HepG2 (cell line): ENCODE measurements around the gene ZNF79. TPM values are rescaled to one million over a fixed set of nuclear protein-coding genes. Genes with fewer than 3 reads are reported as not detected.

ENCODE experiments used
- ARID5B ChIP-seq: IDR thresholded peaks from 2 replicates; pipeline ENCODE4 v1.4.0; 2020; ENCODE audit warnings: mild to moderate bottlenecking, missing genetic modification reagents
- CREB1 ChIP-seq, 2 experiments: fragments of 450-650 bp in 1 of 2; IDR thresholded peaks; 2 replicates each; pipeline ENCODE4 v1.6.1; 2016 to 2017; ENCODE audit warnings: control low read depth in 1 of 2, mild to moderate bottlenecking in 1 of 2, missing compliant biosample characterization in 1 of 2, missing genetic modification characterization in 1 of 2
- JUN ChIP-seq: sonication (generic); formaldehyde crosslinking; IDR thresholded peaks from 2 replicates; pipeline ENCODE4 v1.4.0; 2020; ENCODE audit warnings: mild to moderate bottlenecking, missing genetic modification reagents
- JUNB ChIP-seq: sonication (generic); formaldehyde crosslinking; IDR thresholded peaks from 2 replicates; pipeline ENCODE4 v1.8.0; 2022; ENCODE audit warnings: missing genetic modification reagents, mild to moderate bottlenecking, borderline replicate concordance
- MAX ChIP-seq: IDR thresholded peaks from 2 replicates; pipeline ENCODE4 v1.6.1; 2012; ENCODE audit warnings: inconsistent platforms
- MYPOP ChIP-seq: sonication (generic); formaldehyde crosslinking; IDR thresholded peaks from 2 replicates; pipeline ENCODE4 v1.8.1; 2023; ENCODE audit warnings: mild to moderate bottlenecking, moderate library complexity, missing genetic modification reagents
- PAXIP1 ChIP-seq: sonication (generic); formaldehyde crosslinking; conservative IDR thresholded peaks from 2 replicates; pipeline ENCODE4 v1.4.0; 2020; ENCODE audit warnings: mild to moderate bottlenecking, missing genetic modification reagents, moderate library complexity
- RXRA ChIP-seq: sonication (generic); formaldehyde crosslinking; IDR thresholded peaks from 2 replicates; pipeline ENCODE4 v1.5.1; 2020; ENCODE audit warnings: missing genetic modification reagents
- SMAD3 ChIP-seq: sonication (generic); formaldehyde crosslinking; IDR thresholded peaks from 2 replicates; pipeline ENCODE4 v1.4.0; 2020; ENCODE audit warnings: missing genetic modification reagents
- SNAI1 ChIP-seq: sonication (generic); formaldehyde crosslinking; IDR thresholded peaks from 2 replicates; pipeline ENCODE4 v1.5.0; 2020; ENCODE audit warnings: mild to moderate bottlenecking, missing genetic modification reagents, borderline replicate concordance
- THAP11 ChIP-seq: IDR thresholded peaks from 2 replicates; pipeline ENCODE4 v1.6.1; 2016; ENCODE audit warnings: missing biosample characterization, missing genetic modification reagents
- ZNF264 ChIP-seq: sonication (generic); formaldehyde crosslinking; IDR thresholded peaks from 2 replicates; pipeline ENCODE4 v1.4.0; 2020; ENCODE audit warnings: missing genetic modification reagents
- ZNF503 ChIP-seq: sonication (generic); formaldehyde crosslinking; IDR thresholded peaks from 2 replicates; pipeline ENCODE4 v1.4.0; 2020; ENCODE audit warnings: missing genetic modification reagents
- polyA plus RNA-seq, 8 experiments: library from polyadenylated mRNA; depleted of rRNA in 3 of 8; stranded (reverse) in 7 of 8; unstranded in 1 of 8; fragments of >200 nt; fragmentation: Illumina TruSeq in 4 of 8; extraction: Trizol in 4 of 8; gene quantifications; 2 replicates each; pipeline versions ENCODE4 v1.2.1 to v1.2.3, GENCODE V29; 2011 to 2016; ENCODE audit warnings: low read depth in 4 of 8, missing spikeins in 1 of 8, mixed read lengths in 1 of 8; ENCODE audit not compliant: insufficient read depth in 1 of 8
- total RNA-seq, 5 experiments: library from RNA; depleted of rRNA; stranded (reverse); fragments of >200 nt; fragmentation: Illumina TruSeq; extraction: Trizol; gene quantifications; 2 replicates each; pipeline ENCODE4 v1.2.3, GENCODE V29; 2016; ENCODE audit warnings: low read depth in 1 of 5

The ZNF79 gene
- total and polyA plus RNA-seq, 2 of the 13 experiments (the other 11 are each of a cell fraction or from before 2014, with no cell fraction given) = 3.7 to 8.1 TPM

- 0 out of 2 replicates have a peak, but pooled peaks have one; percentile 40 for TF ChIP-seq MYPOP (CRISPR knock-in tag)
- peak; percentile 76; the same call in 1 of the 2 replicates for TF ChIP-seq RXRA
- TF ChIP-seq CREB1 (IDR thresholded peaks at IDR 0.05) = no peak
- TF ChIP-seq CREB1 (CRISPR knock-in tag; IDR thresholded peaks at IDR 0.05) = 0 out of 2 replicates have a peak, but pooled peaks have one; percentile 48
- TF ChIP-seq THAP11 = peak; percentile 51
- TF ChIP-seq ZNF503 (CRISPR knock-in tag) = peak; percentile 48
- peak; percentile 75 for TF ChIP-seq PAXIP1 (CRISPR knock-in tag)
- peak; percentile 45; the same call in 1 of the 2 replicates for TF ChIP-seq SMAD3
- TF ChIP-seq ZNF264 (CRISPR knock-in tag) = 0 out of 2 replicates have a peak, but pooled peaks have one; percentile 23
- peak; percentile 86 for TF ChIP-seq ARID5B (CRISPR knock-in tag)
- TF ChIP-seq JUN (CRISPR knock-in tag) = peak; percentile 85
- peak; percentile 65; the same call in 1 of the 2 replicates for TF ChIP-seq JUNB (CRISPR knock-in tag)
- no peak for TF ChIP-seq SNAI1
- TF ChIP-seq MAX = no peak
Measured at GRCh38 chr9:127388037-127388855, 35.9 kb upstream of the ZNF79 start (continued).
